ENCODE data around the gene IFIT3. TPM values are rescaled to one million over a fixed set of nuclear protein-coding genes. Genes with fewer than 3 reads are reported as not detected.
"Not testable (repeated sequence)": the region's sequence is repeated elsewhere in the genome, so short reads cannot be mapped to it uniquely, and the experiment has no call there.

The IFIT3 gene
- total RNA-seq: 3.8 TPM

DNA sequence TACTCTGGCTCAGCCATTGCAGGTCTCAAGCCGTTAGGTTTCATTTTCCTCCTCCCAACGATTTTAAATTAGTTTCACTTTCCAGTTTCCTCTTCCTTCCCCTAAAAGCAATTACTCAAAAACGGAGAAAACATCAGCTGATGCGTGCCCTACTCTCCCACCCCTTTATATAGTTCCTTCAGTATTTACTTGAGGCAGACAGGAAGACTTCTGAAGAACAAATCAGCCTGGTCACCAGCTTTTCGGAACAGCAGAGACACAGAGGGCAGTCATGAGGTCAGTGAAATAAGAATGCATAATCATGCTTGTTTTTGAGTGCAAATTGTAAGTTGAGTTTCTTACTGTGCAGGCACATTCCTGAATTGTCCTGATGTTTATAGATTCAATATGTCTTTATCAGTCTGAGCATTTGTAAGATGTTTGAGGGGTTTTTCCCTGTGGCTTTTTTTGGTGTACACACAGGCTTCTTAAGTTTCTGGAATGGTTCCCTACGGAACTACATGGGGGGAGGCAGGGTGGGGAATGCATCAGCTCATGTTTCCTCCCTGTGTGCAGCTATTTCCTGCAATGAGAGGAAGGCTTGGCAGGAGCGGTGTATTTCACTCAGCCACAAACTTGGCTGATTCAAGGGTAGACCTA is at the start of gene IFIT3:
IFIT3 (plus strand) TSS at position 195 of the 639 bp plus-strand sequence; CDS start at position 272, 77 bp downstream.
- peak; percentile 64 for ATAC-seq

- peak; percentile 96 for ATAC-seq
These were observed 49.7 kb upstream of the IFIT3 start for GRCh38 chr10:89278034-89278535.

DNA sequence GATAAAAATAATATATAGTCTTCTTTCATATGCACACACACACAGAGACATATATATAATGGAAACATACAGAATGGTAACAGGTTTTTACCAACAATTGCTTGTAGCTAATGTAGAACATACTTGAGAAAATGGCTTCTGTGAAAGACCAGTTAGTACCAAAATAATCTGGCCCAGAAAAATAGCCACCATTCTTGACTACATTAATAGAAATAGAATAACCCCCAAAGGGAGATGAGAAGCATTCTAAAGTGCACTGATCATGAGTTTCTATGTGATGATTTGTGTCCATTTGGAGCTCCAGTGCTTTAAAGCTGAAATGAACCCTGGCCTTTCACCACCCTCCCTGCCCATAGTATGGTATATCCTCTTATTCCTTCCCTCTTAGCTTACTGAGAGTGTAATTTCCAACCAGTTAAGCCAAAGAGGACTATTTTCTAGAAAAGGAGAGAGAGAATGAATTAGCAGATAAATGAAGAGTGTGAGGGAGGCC is 48.9 kb upstream of the IFIT3 start:
- no peak for ATAC-seq

DNA sequence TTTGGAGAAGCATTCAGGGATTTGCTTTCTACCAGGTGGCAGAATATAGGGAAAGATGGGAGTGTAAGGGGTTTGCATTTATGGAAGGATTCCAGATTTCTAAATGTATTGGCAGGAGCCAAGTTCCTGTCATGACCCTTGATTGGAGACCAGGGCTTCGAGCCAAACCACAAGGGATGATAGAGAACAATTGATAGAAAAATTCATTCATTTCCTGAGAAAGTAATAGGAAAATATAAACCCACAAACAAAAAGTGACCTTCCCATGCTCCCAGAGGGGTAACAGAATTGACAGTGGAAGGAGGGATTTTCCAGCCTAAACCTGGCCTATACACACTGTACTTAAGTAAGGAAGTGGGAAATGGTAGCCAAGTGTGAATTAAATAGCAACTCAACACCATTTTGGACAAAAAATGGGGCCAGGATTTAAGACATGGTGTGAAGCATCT is 48.4 kb upstream of the IFIT3 start:
- no peak for ATAC-seq

DNA sequence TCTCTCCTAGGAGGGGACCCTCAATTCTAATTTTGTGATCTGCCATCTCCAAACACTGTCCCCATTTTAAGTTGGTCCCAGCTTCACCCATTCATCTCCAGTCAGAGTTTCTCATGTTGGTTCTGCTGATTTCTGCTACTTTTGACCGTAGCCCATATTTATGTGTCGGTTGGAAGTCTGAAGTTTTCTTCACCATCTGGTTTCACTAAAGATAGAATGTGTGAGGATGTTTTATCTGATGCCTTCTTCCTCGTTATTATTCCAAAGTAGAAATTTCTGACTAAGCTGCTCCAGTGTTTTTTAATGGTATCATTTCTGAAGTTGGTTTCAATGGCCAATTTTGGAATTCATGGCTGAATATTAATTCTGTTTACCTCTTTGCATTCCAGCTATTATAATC is 47.3 kb upstream of the IFIT3 start:
- no peak for ATAC-seq

DNA sequence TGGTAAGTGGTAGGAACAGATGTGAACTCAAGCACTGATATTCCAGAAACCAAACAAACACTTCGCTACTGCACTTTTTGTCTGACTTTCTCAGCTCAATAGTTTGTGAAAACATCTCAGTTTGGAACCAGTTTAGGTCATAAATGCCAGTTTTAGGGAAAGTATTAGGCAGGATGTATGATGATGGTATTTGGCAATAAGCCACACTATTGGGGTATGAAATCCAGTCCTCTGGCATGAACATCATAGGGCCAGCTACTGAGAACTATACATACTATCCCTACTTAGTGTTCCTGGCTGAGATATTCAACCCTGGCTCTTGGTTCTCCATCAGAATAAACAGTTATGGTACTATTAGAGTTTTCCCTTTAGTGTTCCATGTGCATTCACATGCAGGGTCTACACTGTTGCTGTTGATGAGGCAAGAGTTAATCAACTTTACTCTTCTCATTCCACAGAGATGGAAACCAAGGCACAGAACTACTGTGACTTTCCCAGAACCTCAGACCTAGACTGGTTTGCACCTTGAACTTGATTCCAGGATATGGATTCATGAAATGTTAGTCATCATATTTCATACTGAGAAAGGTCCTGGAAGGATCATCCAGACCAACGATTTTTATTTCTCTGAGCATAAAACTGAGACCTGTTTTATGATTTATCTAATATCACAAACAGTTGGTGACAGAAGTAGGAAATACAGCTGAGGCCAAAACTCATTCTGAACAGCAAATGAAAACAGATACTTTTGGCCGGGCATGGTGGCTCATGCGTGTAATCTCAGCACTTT is 46.0 kb upstream of the IFIT3 start:
- ATAC-seq: no peak

GRCh38 chr10:89283025-89283935 is 44.5 kb upstream of the IFIT3 start:
- no peak for ATAC-seq

- no peak for ATAC-seq
These were observed 43.8 kb upstream of the IFIT3 start for GRCh38 chr10:89283936-89284475.

GRCh38 chr10:89284711-89285110 is 43.1 kb upstream of the IFIT3 start:
- not testable (repeated sequence) for ATAC-seq

GRCh38 chr10:89285303-89285702 is 42.5 kb upstream of the IFIT3 start:
- ATAC-seq: not testable (repeated sequence)

GRCh38 chr10:89294721-89295239 is 33.0 kb upstream of the IFIT3 start:
- ATAC-seq: no peak

- ATAC-seq: peak; percentile 56
These were observed 32.2 kb upstream of the IFIT3 start for GRCh38 chr10:89295597-89295996.

GRCh38 chr10:89296220-89296648 is 31.6 kb upstream of the IFIT3 start:
- peak; percentile 46 for ATAC-seq

- ATAC-seq: peak; percentile 5
These were observed 30.4 kb upstream of the IFIT3 start for GRCh38 chr10:89297356-89297755.

GRCh38 chr10:89297791-89298190 is 30.0 kb upstream of the IFIT3 start:
- no peak for ATAC-seq

GRCh38 chr10:89299031-89299430 is 28.8 kb upstream of the IFIT3 start:
- no peak for ATAC-seq

- ATAC-seq: peak; percentile 35
These were observed 26.6 kb upstream of the IFIT3 start for GRCh38 chr10:89301232-89301631.

GRCh38 chr10:89301721-89302445 is 25.9 kb upstream of the IFIT3 start, which contains the start of gene IFIT2:
Gene IFIT2, plus strand, starts transcription at chr10:89302046. Its CDS starts 78 bp downstream, at chr10:89302124.
- ATAC-seq: peak; percentile 72

DNA sequence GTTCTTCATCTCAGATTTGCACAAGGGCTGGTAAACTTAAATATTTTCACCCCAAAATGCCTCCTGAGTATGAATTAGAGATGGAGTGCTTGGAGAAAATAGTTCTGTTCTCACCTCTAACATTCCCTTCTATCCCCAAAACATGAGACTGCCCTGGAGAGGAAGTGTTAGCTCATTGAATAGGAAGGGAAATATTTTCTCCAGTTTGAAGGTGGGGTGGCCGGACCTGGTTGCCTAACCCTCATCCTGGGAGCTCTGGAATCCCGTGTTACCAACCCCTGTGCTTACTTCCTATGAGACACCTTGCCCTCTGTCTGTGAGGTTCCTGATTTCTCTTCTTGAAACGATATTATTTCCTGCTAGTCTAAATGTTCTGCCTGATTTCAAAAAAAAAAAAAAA is 25.2 kb upstream of the IFIT3 start:
- ATAC-seq: peak; percentile 29

GRCh38 chr10:89303161-89303560 is 24.6 kb upstream of the IFIT3 start:
- no peak for ATAC-seq

GRCh38 chr10:89304026-89304425 is 23.8 kb upstream of the IFIT3 start:
- ATAC-seq: no peak

All from esophagus mucosa (tissue), 1 donor.